Activated gamma-delta T cell (primary cell): ENCODE results near the gene DGKH.

Source experiments
- DNase-seq: peaks from one replicate; lab custom pipeline; 2025; lab: John Stamatoyannopoulos, UW

DGKH gene

DNA sequence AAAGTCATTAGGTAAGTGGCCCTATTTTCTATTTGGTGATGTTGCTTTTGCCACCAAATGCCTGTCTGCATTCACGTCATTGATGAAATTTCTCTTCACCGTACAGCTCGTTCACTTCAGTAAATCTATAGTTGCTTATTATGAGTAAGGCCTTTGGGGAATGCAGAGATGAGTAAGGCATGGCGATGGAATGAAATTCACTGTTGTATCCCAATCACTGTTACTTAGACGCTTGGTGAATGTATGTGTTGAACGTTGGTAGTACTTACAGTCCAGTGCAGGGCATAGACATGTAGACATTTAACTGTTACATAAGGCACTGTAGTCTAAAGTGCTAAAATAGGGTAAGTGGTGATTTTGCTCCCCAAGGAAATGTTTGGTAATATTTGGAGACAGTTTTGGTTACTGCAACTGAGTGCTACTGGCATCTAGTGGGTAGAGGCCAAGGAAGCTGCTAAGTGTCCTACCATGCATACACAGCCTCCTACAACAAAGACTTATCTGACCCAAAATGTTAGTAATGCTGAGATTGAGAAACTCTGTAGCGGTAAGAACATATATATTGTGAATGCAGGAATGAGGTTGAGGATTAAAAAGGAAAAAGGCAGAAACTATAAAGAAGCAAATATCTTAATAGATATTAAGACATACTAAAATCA lies 229.3 kb downstream of the DGKH start:
- DNase-seq = no peak

DNA sequence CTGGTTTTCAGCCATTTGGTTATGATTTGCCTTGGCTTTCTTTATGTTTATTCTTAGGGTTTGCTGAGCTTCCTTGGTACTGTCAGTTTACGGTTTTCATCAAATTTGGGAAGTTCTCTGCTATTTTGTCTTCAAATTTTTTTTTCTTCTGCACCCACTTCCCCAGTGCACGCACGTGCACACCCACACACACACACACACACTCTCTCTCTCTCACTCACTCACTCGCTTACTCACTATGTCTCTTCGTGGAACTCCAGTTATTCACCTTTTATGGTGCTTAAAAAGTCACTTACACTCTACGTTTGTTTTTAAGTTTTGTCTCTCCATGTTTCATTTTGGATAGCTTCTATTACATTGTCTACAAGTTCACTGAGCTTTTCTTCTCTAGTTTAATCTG lies 230.6 kb downstream of the DGKH start:
- DNase-seq = no peak

DNA sequence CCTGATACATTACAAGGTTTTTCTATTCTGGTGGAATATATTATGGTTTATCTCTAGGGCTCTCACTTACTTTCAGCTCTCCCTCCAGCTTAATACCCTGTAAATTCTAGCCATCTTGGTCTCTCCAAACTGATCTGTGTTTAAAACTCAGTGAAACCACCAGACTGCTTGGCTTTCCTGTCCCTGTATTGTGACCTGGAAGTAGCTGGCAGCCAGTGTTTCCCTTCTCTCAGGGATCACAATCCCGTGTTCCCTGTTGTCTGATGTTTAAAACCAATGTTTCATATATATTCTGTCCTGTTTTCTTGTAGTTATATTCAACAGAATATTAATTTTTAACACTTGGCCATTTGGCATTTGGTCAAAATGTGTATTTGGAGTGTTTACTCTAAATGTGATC lies 231.5 kb downstream of the DGKH start:
- no peak for DNase-seq

DNA sequence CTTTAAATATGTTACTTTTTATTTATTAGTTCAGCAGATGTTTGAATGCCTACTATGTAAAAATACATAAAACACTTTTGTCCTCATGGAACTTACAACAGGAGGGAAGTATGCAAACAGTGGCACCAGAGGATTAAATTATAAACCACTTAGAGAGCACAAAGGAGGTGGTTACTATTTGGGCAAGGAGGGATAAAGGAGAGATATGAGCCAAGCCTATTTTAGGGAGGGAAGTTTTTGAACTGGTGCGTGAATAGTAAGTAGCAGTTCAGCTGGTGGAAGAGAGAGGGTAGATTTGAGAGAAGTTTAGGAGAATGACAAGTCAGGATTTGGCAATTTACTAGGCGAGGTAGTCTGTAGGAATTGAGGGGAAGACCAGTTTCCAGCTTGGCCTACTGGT lies 232.1 kb downstream of the DGKH start:
- DNase-seq = no peak

DNA sequence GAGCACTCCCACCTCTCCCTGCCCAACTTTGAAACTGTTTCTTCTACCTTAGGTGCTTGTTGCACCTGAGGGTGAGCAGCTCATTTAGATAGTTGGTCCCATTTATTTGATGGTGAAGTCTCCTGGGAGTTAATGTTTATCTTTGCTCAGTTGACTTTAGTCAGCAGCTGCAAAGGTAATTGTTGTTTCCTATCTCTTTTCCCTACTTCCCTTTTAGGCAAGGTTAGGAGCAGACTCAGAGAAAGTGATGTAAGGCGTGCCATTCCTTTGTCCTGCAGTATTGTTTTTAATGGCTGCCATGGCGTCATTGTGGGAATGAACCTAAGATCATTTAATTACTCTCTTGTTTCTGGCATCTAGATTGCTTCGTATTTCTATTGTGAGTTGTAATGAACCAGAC lies 235.1 kb downstream of the DGKH start:
- DNase-seq = no peak

DNA sequence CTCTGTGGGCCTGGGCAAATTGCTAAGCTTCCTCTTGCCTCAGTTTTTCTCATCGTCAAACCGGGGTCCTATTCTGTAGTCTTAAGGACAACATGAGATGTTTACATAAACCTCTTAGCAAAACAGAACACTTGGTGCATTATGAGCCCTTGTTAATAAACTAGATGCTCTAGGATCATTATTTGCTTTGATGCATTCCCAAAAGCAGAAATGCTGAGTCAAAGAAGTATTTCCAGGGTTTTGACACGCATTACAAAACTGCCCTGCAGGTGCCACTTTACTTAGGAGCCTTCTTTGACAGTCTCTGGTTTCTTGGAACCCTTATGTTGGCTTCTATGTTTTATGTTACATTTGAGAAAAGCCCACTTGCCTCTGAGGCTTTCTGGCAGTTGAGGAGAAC lies 235.6 kb downstream of the DGKH start:
- DNase-seq = no peak
